ENCODE data around the gene ROBO1.
"Not testable (repeated sequence)": the region's sequence is repeated elsewhere in the genome, so short reads cannot be mapped to it uniquely, and the experiment has no call there.

ROBO1 gene
- 0 to 6.6 (median 0.39) reads per million in 9 experiments for total RNA-seq

- no peaks in the 10 kb centered on the region for H3K4me1 Mint-ChIP-seq (ENCODE audit: low read depth in 2 of 2)
- peaks cover 3 to 12% of the 10 kb centered on the region in 2 donors for H3K9me3 Mint-ChIP-seq
- no peaks in the 10 kb centered on the region for H3K27me3 Mint-ChIP-seq
- ATAC-seq (replicated peaks) (no peak), DNase-seq (no peak)
- no peak within 1 kb of the TSS for H3K4me3 Mint-ChIP-seq
- no peak within 1 kb of the TSS for H3K27ac Mint-ChIP-seq
- H3K36me3 Mint-ChIP-seq (ENCODE audit: insufficient read depth) = no peaks in the 10 kb centered on the region
Observed at GRCh38 chr3:79767905-79768267, at the start of gene ROBO1. TSS of gene ROBO1 (minus strand) at chr3:79767998.

- H3K27ac Mint-ChIP-seq = no peak overlapping the region
- no peak for ATAC-seq (replicated peaks)
- H3K9me3 Mint-ChIP-seq = peaks cover 10 to 11% of the 10 kb centered on the region in 2 donors
- H3K4me3 Mint-ChIP-seq = no peak overlapping the region
- H3K27me3 Mint-ChIP-seq = no peaks in the 10 kb centered on the region
- no peaks in the 10 kb centered on the region for H3K36me3 Mint-ChIP-seq (ENCODE audit: insufficient read depth)
- no peak for DNase-seq
- H3K4me1 Mint-ChIP-seq (ENCODE audit: low read depth in 2 of 2) = no peaks in the 10 kb centered on the region
Observed at GRCh38 chr3:79817224-79817623, 49.4 kb upstream of the ROBO1 start.

GRCh38 chr3:79815478-79815877, 47.7 kb upstream of the ROBO1 start:
- DNase-seq (no peak), ATAC-seq (replicated peaks) (no peak)
- no peak overlapping the region for H3K27ac Mint-ChIP-seq
- peaks cover 10 to 11% of the 10 kb centered on the region in 2 donors for H3K9me3 Mint-ChIP-seq
- H3K4me1 Mint-ChIP-seq (ENCODE audit: low read depth in 2 of 2) = no peaks in the 10 kb centered on the region
- H3K27me3 Mint-ChIP-seq = no peaks in the 10 kb centered on the region
- no peaks in the 10 kb centered on the region for H3K36me3 Mint-ChIP-seq (ENCODE audit: insufficient read depth)
- H3K4me3 Mint-ChIP-seq = no peak overlapping the region

- DNase-seq = no peak
- H3K36me3 Mint-ChIP-seq (ENCODE audit: insufficient read depth) = no peaks in the 10 kb centered on the region
- no peaks in the 10 kb centered on the region for H3K4me1 Mint-ChIP-seq (ENCODE audit: low read depth in 2 of 2)
- H3K9me3 Mint-ChIP-seq = no peaks in the 10 kb centered on the region
- H3K4me3 Mint-ChIP-seq = no peak overlapping the region
- ATAC-seq (replicated peaks) = no peak
- H3K27ac Mint-ChIP-seq = no peak overlapping the region
- no peaks in the 10 kb centered on the region for H3K27me3 Mint-ChIP-seq
Observed at GRCh38 chr3:79810581-79810980, 42.8 kb upstream of the ROBO1 start.

GRCh38 chr3:79810092-79810491, 42.3 kb upstream of the ROBO1 start:
- Mint-ChIP-seq H3K4me3 (no peak overlapping the region), H3K27me3 (no peaks in the 10 kb centered on the region), H3K27ac (no peak overlapping the region), H3K9me3 (no peaks in the 10 kb centered on the region), H3K36me3 (ENCODE audit: insufficient read depth) (no peaks in the 10 kb centered on the region), H3K4me1 (ENCODE audit: low read depth in 2 of 2) (no peaks in the 10 kb centered on the region)
- DNase-seq (no peak), ATAC-seq (replicated peaks) (no peak)

GRCh38 chr3:79809106-79809505, 41.3 kb upstream of the ROBO1 start:
- Mint-ChIP-seq H3K27ac (no peak overlapping the region), H3K27me3 (no peaks in the 10 kb centered on the region), H3K9me3 (no peaks in the 10 kb centered on the region)

GRCh38 chr3:79808515-79808914, 40.7 kb upstream of the ROBO1 start:
- Mint-ChIP-seq H3K9me3 (no peaks in the 10 kb centered on the region), H3K4me3 (no peak overlapping the region), H3K4me1 (ENCODE audit: low read depth in 2 of 2) (no peaks in the 10 kb centered on the region), H3K27ac (no peak overlapping the region), H3K36me3 (ENCODE audit: insufficient read depth) (no peaks in the 10 kb centered on the region), H3K27me3 (no peaks in the 10 kb centered on the region)
- no peak for DNase-seq
- ATAC-seq (replicated peaks) = no peak

More at GRCh38 chr3:79809106-79809505, 41.3 kb upstream of the ROBO1 start:
- Mint-ChIP-seq H3K4me3 (no peak overlapping the region), H3K4me1 (ENCODE audit: low read depth in 2 of 2) (no peaks in the 10 kb centered on the region), H3K36me3 (ENCODE audit: insufficient read depth) (no peaks in the 10 kb centered on the region)
- ATAC-seq (replicated peaks) = no peak
- no peak for DNase-seq

- not testable (repeated sequence) for H3K27ac Mint-ChIP-seq
Observed at GRCh38 chr3:79790177-79790576, 22.4 kb upstream of the ROBO1 start.

GRCh38 chr3:79773291-79773690, 5.5 kb upstream of the ROBO1 start:
- Mint-ChIP-seq H3K4me1 (ENCODE audit: low read depth in 2 of 2) (no peaks in the 10 kb centered on the region), H3K4me3 (no peak overlapping the region), H3K36me3 (ENCODE audit: insufficient read depth) (no peaks in the 10 kb centered on the region), H3K27ac (no peak overlapping the region), H3K9me3 (peaks cover 13 to 29% of the 10 kb centered on the region in 2 donors), H3K27me3 (no peaks in the 10 kb centered on the region)
- no peak for DNase-seq
- ATAC-seq (replicated peaks) = no peak

More at GRCh38 chr3:79790177-79790576, 22.4 kb upstream of the ROBO1 start:
- DNase-seq; H3K36me3 Mint-ChIP-seq (ENCODE audit: insufficient read depth); ATAC-seq (replicated peaks); H3K9me3 Mint-ChIP-seq; H3K4me1 Mint-ChIP-seq (ENCODE audit: low read depth in 2 of 2); H3K27me3 Mint-ChIP-seq; H3K4me3 Mint-ChIP-seq: not testable (repeated sequence)

- H3K27ac Mint-ChIP-seq = no peak overlapping the region
- H3K36me3 Mint-ChIP-seq (ENCODE audit: insufficient read depth) = no peaks in the 10 kb centered on the region
- DNase-seq = no peak
- no peak for ATAC-seq (replicated peaks)
- H3K4me3 Mint-ChIP-seq = no peak overlapping the region
- H3K9me3 Mint-ChIP-seq = peaks cover 11 to 25% of the 10 kb centered on the region in 2 donors
- no peaks in the 10 kb centered on the region for H3K27me3 Mint-ChIP-seq
- H3K4me1 Mint-ChIP-seq (ENCODE audit: low read depth in 2 of 2) = no peaks in the 10 kb centered on the region
Observed at GRCh38 chr3:79769229-79769628, 1.4 kb upstream of the ROBO1 start.

GRCh38 chr3:79767194-79767904, 449 bp downstream of the ROBO1 start:
- H3K4me1 Mint-ChIP-seq (ENCODE audit: low read depth in 2 of 2) = no peaks in the 10 kb centered on the region

GRCh38 chr3:79766496-79767193, 1.2 kb downstream of the ROBO1 start:
- peaks cover 4 to 7% of the 10 kb centered on the region in 2 donors for H3K9me3 Mint-ChIP-seq
- no peaks in the 10 kb centered on the region for H3K4me1 Mint-ChIP-seq (ENCODE audit: low read depth in 2 of 2)
- H3K36me3 Mint-ChIP-seq (ENCODE audit: insufficient read depth) = no peaks in the 10 kb centered on the region
- no peaks in the 10 kb centered on the region for H3K27me3 Mint-ChIP-seq
- DNase-seq (no peak), ATAC-seq (replicated peaks) (no peak)
- H3K4me3 Mint-ChIP-seq = no peak overlapping the region
- H3K27ac Mint-ChIP-seq = no peak overlapping the region

More at GRCh38 chr3:79767194-79767904, 449 bp downstream of the ROBO1 start:
- DNase-seq (no peak), ATAC-seq (replicated peaks) (no peak)
- Mint-ChIP-seq H3K27me3 (no peaks in the 10 kb centered on the region), H3K27ac (no peak overlapping the region), H3K4me3 (no peak overlapping the region), H3K9me3 (peaks cover 4 to 12% of the 10 kb centered on the region in 2 donors), H3K36me3 (ENCODE audit: insufficient read depth) (no peaks in the 10 kb centered on the region)

- H3K9me3 Mint-ChIP-seq = peaks cover 6% of the 10 kb centered on the region in 2 donors
- no peak overlapping the region for H3K4me3 Mint-ChIP-seq
- no peaks in the 10 kb centered on the region for H3K36me3 Mint-ChIP-seq (ENCODE audit: insufficient read depth)
- no peaks in the 10 kb centered on the region for H3K4me1 Mint-ChIP-seq (ENCODE audit: low read depth in 2 of 2)
- DNase-seq = no peak
- H3K27ac Mint-ChIP-seq = no peak overlapping the region
- H3K27me3 Mint-ChIP-seq = no peaks in the 10 kb centered on the region
- ATAC-seq (replicated peaks) = no peak
Observed at GRCh38 chr3:79765911-79766310, 1.9 kb downstream of the ROBO1 start.

GRCh38 chr3:79761441-79761840, 6.4 kb downstream of the ROBO1 start:
- Mint-ChIP-seq H3K27me3 (no peaks in the 10 kb centered on the region), H3K4me3 (no peak overlapping the region), H3K4me1 (ENCODE audit: low read depth in 2 of 2) (no peaks in the 10 kb centered on the region), H3K36me3 (ENCODE audit: insufficient read depth) (no peaks in the 10 kb centered on the region), H3K9me3 (peaks cover 13% of the 10 kb centered on the region in 2 donors), H3K27ac (no peak overlapping the region)
- no peak for DNase-seq
- ATAC-seq (replicated peaks) = no peak
